Germinal center (tissue), 1 donor: ENCODE results near the gene TP53AIP1.

Source experiments
- DNase-seq: peaks from one replicate; pipeline ENCODE4 v3.0.0; 2012; ENCODE audit warnings: mixed read lengths, low spot score

Gene TP53AIP1

DNA sequence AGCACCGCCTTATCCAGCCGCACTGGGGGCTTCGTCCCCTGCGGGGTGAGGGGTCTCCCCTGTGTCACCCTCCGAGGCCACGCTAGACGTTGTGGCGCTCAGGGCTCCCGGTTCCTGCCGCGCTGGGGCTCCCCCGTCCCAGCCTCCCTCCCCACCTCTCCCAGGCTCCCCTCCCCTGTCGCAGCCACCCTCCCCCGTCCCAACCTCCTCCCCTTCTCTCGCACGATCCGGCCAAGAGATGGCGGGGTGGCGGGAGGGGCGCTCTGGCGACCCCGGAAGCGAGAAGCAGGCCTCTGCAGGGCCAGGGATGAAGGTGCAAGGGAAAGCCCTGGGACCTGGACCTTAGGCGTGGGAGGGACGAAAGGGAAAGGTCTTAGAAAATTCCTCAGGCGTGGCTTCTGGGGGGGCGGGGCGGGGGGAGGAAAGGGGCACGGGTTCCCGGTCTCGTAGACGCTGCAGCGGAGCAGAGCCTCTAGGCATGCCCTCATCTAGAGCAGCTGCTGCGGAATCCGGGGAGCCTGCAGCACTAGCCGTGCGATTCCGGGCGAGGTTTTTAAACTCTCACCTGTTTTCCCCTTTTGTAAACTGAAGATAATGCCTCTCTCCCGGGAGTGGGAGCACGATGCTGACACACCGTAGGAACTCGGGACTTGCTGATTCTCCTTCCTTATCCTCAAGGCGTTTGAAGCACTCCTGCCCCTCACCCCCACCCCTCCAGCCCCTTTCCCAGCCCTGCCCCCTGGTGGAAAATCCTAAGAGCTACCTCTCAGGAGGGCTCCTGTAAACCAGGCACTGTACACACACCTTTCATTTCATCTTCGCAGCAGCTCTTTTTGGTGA, 37.1 kb downstream of the TP53AIP1 start:
- peak; percentile 55 for DNase-seq

GRCh38 chr11:128904656-128905344, 37.9 kb downstream of the TP53AIP1 start:
- DNase-seq, result peak; percentile 47

- DNase-seq, result no peak
Measured at GRCh38 chr11:128904303-128904655, 38.4 kb downstream of the TP53AIP1 start.

DNA sequence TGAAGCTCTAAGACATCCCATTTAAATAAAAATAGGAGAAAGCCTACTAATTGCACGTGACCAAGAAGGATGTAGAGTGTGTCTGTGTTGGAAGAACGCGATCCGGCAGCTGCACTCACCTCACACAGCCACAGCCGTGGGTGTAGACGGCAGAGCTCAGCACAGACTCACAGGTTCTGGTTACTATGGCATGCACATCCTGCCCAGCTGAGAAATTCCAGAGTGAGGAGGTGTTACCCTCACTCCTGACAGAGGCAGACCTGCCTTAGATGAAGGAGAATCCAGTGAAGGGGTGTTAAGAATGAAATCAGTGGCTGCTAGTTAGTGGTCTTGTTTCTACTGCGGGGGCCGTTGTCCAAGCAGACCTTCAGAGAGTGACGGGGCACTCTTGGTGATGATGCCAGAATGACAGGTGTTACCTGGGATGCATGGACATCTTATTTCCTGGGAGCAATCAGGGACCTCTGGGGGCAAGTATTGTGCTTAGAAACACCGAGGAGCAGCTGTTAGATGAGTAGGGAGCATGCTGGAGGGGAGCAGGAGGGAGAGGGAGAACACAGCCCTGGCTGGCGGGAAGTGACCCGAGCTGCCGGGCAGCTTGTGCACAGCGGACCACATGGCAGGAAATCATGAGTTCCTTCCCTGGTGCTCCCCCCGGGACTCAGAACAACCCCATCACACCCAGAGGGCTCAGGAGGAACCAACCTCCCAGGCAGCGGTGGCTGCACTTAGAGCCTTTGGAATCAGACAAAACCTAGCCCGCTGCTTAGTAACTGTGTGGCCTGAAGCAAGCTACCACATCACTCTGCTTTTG, 39.2 kb downstream of the TP53AIP1 start:
- DNase-seq, result no peak

GRCh38 chr11:128902515-128903066, 40.1 kb downstream of the TP53AIP1 start:
- no peak for DNase-seq

- no peak for DNase-seq
Measured at GRCh38 chr11:128901653-128902514, 40.8 kb downstream of the TP53AIP1 start.

GRCh38 chr11:128900468-128900867, 42.2 kb downstream of the TP53AIP1 start:
- no peak for DNase-seq

- no peak for DNase-seq
Measured at GRCh38 chr11:128898580-128899344, 43.9 kb downstream of the TP53AIP1 start.

DNA sequence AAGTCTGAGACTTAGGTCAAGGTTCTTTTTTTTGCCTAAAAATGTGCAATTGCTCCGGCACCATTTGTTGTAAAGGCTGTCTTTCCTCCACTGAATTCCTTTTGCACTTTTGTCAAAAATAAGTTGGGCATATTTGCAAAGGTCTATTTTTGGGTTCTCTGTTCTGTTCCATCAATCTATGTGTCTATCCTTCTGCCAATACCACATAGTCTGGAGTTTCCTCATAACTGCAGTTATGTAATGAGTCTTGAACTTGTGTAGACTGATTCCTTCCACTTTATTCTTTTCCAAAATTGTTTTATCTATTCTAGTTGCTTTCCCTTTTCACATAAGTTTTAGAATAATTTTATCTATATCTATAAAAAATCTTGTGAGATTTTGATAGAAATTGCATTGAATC, 44.8 kb downstream of the TP53AIP1 start:
- DNase-seq, result no peak

DNA sequence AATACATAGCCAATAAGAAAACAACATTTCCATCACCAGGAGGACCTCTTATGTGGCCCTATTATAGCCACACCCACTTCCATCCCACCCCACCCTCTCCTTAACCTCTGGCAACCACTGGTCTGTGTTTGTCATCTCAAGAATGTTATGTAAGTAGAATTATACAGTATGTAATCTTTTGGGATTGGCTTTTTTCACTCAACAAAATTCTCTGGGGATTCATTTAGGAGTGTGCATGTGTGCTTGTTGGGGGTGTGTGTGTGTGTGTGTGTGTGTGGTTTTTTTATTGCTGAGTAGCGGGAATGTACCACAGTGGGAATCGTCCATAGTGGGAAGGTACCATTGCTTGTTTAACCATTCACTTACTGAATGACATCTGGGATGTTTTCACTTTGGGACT, 46.3 kb downstream of the TP53AIP1 start:
- DNase-seq, result no peak

DNA sequence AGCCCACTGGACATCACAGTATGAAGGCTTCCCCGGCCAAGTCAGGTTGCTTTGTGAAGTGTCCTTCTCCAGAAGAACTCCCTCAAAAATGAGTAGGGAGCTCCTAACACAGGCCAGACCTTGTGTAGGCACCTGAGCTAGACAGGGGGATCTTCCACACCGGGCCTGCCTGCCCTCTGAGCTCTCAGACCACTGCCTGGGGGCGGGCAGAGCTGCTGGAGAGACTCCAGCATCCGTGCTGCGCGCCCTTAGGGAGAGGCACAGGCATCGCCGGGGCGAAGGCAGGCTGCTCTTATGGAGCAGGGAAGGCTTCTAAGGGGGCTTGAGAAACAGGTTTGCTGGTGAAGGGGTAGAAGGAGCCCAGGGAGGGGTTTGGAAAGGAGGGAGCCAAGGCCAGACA, 47.1 kb downstream of the TP53AIP1 start:
- no peak for DNase-seq

GRCh38 chr11:128894685-128895084, 48.0 kb downstream of the TP53AIP1 start:
- DNase-seq, result no peak

GRCh38 chr11:128894286-128894681, 48.4 kb downstream of the TP53AIP1 start:
- no peak for DNase-seq

DNA sequence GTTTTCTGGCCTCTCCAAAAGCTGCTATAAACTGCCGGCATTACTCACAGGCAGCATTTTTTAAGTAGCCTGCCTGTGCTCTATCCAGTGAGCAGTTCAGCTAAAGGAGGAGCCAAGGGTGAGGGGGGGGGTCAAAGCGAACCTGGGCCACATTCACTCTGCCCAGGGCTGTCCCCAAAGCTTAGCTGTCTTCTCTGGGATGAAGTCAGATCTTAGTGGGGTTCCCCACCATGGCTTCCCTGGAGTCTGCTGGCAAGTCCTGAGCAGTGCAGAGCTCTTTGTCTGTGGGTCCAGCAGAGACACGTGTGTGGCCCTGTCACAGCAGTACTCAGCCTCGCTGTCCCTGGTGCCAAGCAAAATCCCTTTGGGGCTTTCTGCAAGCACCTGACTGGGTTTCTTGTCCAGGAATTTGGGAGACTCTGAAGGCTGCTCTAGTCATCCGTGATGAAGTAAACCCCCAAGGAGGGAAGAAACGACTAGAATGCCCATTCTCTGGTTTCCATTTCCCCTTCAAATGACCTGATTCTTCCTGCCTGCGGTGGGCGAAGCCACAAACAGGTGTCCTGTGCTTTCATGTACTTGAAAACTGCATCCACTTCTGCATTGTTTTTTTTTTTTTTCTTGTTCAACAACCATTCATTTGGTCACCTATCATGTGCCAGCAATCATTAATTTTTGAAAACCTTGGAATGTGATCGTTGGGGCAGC, 48.9 kb downstream of the TP53AIP1 start:
- no peak for DNase-seq

DNA sequence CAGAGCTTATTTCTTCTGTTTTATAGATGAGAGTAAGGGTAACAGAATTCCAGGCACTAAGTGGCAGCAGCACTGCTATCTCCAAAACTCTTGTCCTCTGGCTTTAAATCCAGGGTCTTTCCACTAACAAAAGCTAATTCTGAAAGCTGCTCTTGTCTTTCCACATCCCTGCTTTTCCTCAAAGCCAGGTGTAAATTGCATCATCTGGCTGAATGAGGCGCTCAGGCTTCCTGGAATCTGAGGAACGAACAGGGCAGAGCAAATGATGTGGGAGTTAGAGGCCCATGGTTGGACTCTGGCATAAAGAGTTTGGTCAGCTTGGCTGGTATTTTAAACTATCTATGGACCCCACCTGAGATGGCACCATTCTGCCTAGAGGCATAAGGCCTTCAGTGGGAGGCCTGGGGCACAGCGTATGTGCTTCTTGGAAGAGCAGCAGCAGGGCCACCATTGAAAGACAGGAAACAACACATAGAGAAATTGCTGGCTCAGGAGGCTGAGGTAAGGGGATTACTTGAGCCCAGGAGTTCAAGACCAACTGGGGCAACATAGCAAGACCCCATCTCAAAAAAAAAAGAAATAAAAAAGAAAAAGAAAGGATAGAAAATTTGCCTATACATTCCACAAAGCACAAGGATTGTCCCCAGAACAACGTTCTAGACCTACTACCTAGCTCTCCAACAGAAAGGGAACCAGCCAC, 49.7 kb downstream of the TP53AIP1 start:
- no peak for DNase-seq

DNA sequence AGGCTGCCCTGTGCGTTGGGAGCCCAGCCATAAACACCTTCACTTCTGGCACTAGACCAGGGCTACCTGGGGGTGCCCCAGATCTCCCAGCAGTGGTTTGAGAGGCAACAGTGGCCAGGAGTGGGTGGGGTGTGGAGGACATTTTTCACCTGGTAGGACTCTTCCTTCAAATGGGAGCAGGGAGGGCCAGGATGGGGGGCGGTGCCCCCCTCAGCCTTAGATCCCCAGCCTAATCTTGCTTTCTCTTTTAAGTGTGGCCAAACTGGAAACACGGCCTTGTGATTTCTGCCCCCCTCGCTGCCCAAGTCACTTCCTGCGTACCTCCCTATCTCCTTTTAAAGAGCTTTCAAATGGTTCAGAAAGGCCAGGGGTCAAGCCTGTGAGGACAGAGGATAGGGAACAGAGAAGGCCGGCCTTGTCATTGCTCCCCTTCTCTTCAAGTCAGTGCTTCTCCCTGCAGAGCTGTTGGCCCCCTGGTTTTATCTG, 50.7 kb downstream of the TP53AIP1 start:
- no peak for DNase-seq

GRCh38 chr11:128890543-128891368, 51.9 kb downstream of the TP53AIP1 start, which contains the start of gene KCNJ5:
TSS of gene KCNJ5 (plus strand) at chr11:128891356. CDS start at chr11:128911274, 19,918 bp downstream.
- DNase-seq, result no peak

DNA sequence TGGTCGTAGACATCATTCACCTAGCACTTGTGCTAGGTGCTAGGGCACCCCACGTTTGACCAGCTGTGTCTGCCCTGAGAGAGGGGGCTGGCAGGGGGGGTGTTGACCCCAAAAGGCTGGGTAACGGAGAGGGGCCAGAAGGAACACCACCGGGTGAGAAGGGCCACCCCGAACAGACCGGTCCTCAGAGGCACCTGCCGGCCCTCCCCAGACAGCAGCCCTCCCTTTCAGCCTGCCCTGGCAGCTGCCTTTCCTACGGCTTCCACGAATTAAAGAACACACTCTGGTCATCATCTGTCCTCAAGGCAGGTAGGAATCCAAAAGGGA, 52.5 kb downstream of the TP53AIP1 start:
- DNase-seq, result no peak
